ENCODE data around the gene NTMT1. TPM values are rescaled to one million over a fixed set of nuclear protein-coding genes. Genes with fewer than 3 reads are reported as not detected.
A peak's percentile ranks its signal among the peaks of the same experiment; 100 is the strongest.

NTMT1 gene
- total RNA-seq, 4 donors from 2014 or later = 23.9 to 30.6 (median 27.5) TPM

DNA sequence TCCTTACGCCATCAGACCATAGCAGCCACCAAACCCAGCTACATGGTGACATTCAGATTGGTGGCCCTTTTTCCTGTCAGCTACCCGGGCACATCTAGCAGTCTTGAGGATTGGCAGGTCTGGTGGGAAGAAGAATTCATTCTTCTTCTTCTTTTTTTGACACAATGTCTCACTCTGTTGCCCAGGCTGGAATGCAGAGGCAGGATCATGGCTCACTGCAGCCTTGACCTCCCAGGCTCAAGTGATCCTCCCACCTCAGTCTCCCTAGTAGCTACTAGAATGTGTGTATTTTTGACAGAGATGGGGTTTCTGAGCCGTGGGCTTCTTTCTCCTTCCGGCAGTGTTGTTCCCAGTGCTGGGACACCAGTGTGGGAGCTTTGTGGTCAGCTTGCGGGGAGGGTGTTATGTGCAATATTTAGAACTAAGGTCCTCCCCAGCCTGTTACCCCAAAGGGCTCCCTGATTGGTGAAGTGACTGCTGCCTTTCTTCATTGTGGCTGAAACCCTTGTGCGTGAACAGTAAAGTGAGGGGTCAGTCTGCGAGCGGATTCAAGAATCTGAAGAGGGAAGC, 3.4 kb downstream of the NTMT1 start:
- H3K9me3 ChIP-seq = no peaks in the 10 kb centered on the region
- peaks cover 0 to 20% (median 0%) of the 10 kb centered on the region in 3 donors for H3K36me3 ChIP-seq
- no peak overlapping the region for H3K4me3 ChIP-seq
- no peak for DNase-seq (ENCODE audit: low spot score in 2 of 2)
- TF ChIP-seq POLR2A (IDR thresholded peaks at IDR 0.05) (no peak), EP300 (IDR thresholded peaks at IDR 0.05) (no peak)
- TF ChIP-seq, protein P1, sequence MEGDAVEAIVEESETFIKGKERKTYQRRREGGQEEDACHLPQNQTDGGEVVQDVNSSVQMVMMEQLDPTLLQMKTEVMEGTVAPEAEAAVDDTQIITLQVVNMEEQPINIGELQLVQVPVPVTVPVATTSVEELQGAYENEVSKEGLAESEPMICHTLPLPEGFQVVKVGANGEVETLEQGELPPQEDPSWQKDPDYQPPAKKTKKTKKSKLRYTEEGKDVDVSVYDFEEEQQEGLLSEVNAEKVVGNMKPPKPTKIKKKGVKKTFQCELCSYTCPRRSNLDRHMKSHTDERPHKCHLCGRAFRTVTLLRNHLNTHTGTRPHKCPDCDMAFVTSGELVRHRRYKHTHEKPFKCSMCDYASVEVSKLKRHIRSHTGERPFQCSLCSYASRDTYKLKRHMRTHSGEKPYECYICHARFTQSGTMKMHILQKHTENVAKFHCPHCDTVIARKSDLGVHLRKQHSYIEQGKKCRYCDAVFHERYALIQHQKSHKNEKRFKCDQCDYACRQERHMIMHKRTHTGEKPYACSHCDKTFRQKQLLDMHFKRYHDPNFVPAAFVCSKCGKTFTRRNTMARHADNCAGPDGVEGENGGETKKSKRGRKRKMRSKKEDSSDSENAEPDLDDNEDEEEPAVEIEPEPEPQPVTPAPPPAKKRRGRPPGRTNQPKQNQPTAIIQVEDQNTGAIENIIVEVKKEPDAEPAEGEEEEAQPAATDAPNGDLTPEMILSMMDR (IDR thresholded peaks at IDR 0.05) = no peak
- H3K4me1 ChIP-seq = peaks cover 0 to 70% (median 34%) of the 10 kb centered on the region in 4 donors
- 62 to 79% methylated on average over 8 of the region's 8 CpGs for WGBS, 2 donors
- peak overlapping the region in 3 of 4 donors; percentile 37 to 91 (median 73) for H3K27ac ChIP-seq
- H3K27me3 ChIP-seq = no peaks in the 10 kb centered on the region

DNA sequence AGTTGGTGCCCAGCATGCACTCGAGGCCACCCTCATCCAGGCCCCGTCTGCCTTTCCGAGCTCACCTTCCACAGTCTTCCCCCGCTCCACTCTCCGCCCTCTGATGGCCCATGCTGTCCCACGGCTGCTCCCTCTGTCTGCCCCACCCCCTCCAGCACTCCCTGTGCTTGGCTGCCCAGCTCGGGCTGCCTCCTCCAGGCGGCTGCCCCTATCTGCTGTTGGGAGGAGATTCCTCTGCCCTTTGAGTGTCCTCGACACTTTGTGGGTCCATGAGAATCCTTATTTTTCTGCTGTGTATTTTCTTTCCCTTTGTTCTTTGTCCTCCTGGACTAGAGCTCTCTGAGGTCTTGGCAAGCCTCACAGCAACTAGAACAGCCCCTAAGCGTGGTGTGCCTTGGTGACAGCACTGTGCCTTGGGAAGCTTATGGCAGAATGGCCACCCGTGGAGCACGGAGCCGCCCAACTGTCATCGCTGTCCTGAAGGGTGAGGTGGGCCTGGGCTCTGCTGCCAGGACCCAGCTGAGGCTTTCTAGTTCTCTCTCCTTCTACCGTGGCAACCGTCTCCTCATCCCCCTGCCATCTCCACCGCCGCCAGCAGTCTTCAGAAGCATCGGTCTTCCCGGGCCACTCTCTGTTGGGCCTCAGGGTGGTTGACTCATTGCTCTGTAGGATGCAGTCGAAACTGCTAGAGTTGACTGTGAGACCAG, 5.2 kb downstream of the NTMT1 start:
- H3K27ac ChIP-seq = peak overlapping the region in 2 of 4 donors; percentile 29 to 91
- no peak overlapping the region for H3K4me3 ChIP-seq
- no peaks in the 10 kb centered on the region for H3K27me3 ChIP-seq
- 63 to 66% methylated on average over 21 of the region's 21 CpGs for WGBS, 2 donors
- DNase-seq (ENCODE audit: low spot score in 2 of 2) = no peak
- H3K36me3 ChIP-seq = peaks cover 0 to 38% (median 12%) of the 10 kb centered on the region in 3 donors
- H3K9me3 ChIP-seq = no peaks in the 10 kb centered on the region
- H3K4me1 ChIP-seq = peaks cover 0 to 58% (median 31%) of the 10 kb centered on the region in 4 donors
- TF ChIP-seq POLR2A (IDR thresholded peaks at IDR 0.05) = no peak
- TF ChIP-seq, protein P1 (IDR thresholded peaks at IDR 0.05) = no peak
- no peak for TF ChIP-seq EP300 (IDR thresholded peaks at IDR 0.05)

DNA sequence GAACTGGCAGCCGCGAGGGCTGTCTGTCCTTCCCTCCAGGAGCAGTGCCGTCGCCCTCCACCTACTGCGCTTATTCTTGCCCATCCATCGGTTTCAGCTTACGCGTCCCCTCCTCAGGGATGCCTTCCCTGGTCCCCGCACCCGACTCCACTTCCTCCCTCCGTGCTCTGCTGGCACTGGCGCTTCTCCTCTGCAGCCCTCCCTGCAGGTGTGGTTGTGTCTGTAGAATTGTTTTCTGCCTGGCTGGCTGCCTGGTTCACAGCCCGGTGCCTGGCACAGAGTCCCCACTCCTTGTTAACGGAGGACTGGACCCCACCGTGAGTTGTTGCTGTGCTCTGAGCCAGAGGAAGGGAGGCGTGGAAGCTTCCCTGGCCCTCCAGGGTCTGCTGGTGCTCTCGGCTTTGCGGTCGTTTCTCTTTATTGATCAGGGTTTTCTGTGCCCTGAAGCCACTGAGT, 5.7 kb downstream of the NTMT1 start:
- WGBS, 2 donors = 77 to 79% methylated on average over 18 of the region's 19 CpGs
- H3K27ac ChIP-seq = peak overlapping the region in 2 of 4 donors; percentile 29 to 91
- no peak for DNase-seq (ENCODE audit: low spot score in 2 of 2)
- no peaks in the 10 kb centered on the region for H3K9me3 ChIP-seq
- TF ChIP-seq POLR2A (IDR thresholded peaks at IDR 0.05) (no peak), EP300 (IDR thresholded peaks at IDR 0.05) (no peak)
- TF ChIP-seq, protein P1 (IDR thresholded peaks at IDR 0.05) = no peak
- H3K4me1 ChIP-seq = peaks cover 0 to 57% (median 29%) of the 10 kb centered on the region in 4 donors
- no peaks in the 10 kb centered on the region for H3K27me3 ChIP-seq
- H3K4me3 ChIP-seq = no peak overlapping the region
- H3K36me3 ChIP-seq = peaks cover 0 to 44% (median 12%) of the 10 kb centered on the region in 3 donors

DNA sequence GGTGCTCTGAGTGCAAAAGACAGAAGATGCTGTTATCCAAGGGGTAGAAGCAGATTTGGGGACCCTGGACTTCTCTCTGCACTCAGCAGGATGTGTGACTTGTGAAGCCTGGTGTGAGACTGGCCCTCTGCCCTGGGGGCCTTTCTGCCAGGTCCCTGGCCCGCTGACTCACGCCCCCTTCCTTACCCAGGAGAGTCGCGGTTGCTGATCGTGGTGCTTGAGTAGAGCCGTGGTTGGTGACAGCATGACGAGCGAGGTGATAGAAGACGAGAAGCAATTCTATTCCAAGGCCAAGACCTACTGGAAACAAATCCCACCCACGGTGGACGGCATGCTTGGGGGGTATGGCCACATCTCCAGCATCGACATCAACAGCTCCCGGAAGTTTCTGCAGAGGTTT, 6.5 kb downstream of the NTMT1 start:
- WGBS, 2 donors = 58 to 76% methylated on average over 13 of the region's 13 CpGs
- Histone ChIP-seq H3K36me3 (peaks cover 0 to 51% (median 14%) of the 10 kb centered on the region in 3 donors), H3K27ac (peak overlapping the region in 1 of 4 donors; percentile 91), H3K4me1 (peaks cover 0 to 52% (median 23%) of the 10 kb centered on the region in 4 donors), H3K4me3 (no peak overlapping the region), H3K9me3 (no peaks in the 10 kb centered on the region), H3K27me3 (no peaks in the 10 kb centered on the region)
- DNase-seq (ENCODE audit: low spot score in 2 of 2) = no peak
- TF ChIP-seq, protein P1 (IDR thresholded peaks at IDR 0.05) = no peak
- TF ChIP-seq EP300 (IDR thresholded peaks at IDR 0.05) = no peak
- no peak for TF ChIP-seq POLR2A (IDR thresholded peaks at IDR 0.05)

DNA sequence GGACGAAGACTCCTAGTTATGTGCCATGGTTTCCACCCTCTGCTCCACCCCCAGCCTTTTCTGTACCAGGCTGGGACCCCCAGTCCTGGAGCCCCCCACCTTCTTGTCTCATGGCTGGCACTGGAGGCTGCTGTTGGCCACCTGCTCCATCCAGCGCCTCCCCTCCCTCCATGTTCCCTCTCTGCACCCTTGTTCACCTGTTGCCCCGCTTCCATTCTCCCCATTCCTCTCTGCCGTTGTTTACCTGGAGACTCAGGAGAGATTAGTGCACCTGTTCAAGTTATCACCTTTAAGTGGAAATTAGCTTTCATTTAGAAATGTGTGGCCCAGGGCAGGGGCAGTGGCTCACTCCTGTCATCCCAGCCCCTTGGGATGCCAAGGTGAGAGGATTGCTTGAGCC, 7.2 kb downstream of the NTMT1 start:
- Histone ChIP-seq H3K27me3 (no peaks in the 10 kb centered on the region), H3K4me3 (no peak overlapping the region), H3K36me3 (peaks cover 0 to 59% (median 21%) of the 10 kb centered on the region in 3 donors), H3K4me1 (peaks cover 0 to 47% (median 16%) of the 10 kb centered on the region in 4 donors), H3K9me3 (no peaks in the 10 kb centered on the region), H3K27ac (no peak overlapping the region)
- TF ChIP-seq, protein P1 (IDR thresholded peaks at IDR 0.05) = no peak
- TF ChIP-seq EP300 (IDR thresholded peaks at IDR 0.05) (no peak), POLR2A (IDR thresholded peaks at IDR 0.05) (no peak)
- DNase-seq (ENCODE audit: low spot score in 2 of 2) = no peak
- 88 to 93% methylated on average over 4 of the region's 4 CpGs for WGBS, 2 donors
